Nephron (organoid): Measurements from ENCODE around the gene BCL2L15.

Experiments used
- H3K27ac Mint-ChIP-seq, 3 experiments: 2 replicates each; pipeline ENCODE4 v1.8.0; 2020; ENCODE audit warnings: mixed read lengths in 3 of 3, mild to moderate bottlenecking in 2 of 3, moderate library complexity in 1 of 3
- H3K27me3 Mint-ChIP-seq: 2 replicates; pipeline ENCODE4 v1.8.0; 2021; ENCODE audit warnings: low read depth, mild to moderate bottlenecking, moderate library complexity, mixed read lengths
- H3K36me3 Mint-ChIP-seq: 2 replicates; pipeline ENCODE4 v1.8.0; 2020; ENCODE audit warnings: low read depth, mixed read lengths
- H3K4me1 Mint-ChIP-seq: 2 replicates; pipeline ENCODE4 v1.8.0; 2020; ENCODE audit warnings: mixed read lengths
- H3K4me3 Mint-ChIP-seq, 3 experiments: 2 replicates each; pipeline ENCODE4 v1.8.0; 2020; ENCODE audit warnings: mild to moderate bottlenecking in 3 of 3, mixed read lengths in 3 of 3, moderate library complexity in 2 of 3
- H3K9me3 Mint-ChIP-seq: 2 replicates; pipeline ENCODE4 v1.8.0; 2020; ENCODE audit warnings: mixed read lengths
- TF ChIP-seq, protein P1 (sequence below), 3 experiments: fragments of 200-600 bp; sonication (generic); IDR thresholded peaks; one replicate each; pipeline ENCODE4 v1.5.0; 2021; ENCODE audit warnings: antibody characterized with exemption in 3 of 3; ENCODE audit not compliant: unreplicated experiment in 3 of 3

Gene BCL2L15

DNA sequence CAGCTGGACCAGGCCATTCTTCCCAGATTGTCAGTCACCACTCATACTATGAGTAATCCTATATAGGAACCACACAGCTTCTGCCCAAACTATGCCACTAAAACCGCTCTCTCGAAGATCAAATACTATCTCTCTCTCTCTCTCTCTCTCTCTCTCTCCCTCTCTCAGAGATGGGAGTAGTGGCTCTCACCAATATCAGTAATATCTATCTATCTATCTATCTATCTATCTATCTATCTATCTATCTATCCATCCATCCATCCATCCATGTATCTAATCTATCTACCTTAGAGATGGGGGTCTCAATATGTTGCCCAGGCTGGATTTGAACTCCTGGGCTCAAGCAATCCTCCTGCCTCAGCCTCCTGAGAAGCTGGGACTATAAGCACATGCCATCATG lies 37.1 kb upstream of the BCL2L15 start:
- TF ChIP-seq, protein P1, sequence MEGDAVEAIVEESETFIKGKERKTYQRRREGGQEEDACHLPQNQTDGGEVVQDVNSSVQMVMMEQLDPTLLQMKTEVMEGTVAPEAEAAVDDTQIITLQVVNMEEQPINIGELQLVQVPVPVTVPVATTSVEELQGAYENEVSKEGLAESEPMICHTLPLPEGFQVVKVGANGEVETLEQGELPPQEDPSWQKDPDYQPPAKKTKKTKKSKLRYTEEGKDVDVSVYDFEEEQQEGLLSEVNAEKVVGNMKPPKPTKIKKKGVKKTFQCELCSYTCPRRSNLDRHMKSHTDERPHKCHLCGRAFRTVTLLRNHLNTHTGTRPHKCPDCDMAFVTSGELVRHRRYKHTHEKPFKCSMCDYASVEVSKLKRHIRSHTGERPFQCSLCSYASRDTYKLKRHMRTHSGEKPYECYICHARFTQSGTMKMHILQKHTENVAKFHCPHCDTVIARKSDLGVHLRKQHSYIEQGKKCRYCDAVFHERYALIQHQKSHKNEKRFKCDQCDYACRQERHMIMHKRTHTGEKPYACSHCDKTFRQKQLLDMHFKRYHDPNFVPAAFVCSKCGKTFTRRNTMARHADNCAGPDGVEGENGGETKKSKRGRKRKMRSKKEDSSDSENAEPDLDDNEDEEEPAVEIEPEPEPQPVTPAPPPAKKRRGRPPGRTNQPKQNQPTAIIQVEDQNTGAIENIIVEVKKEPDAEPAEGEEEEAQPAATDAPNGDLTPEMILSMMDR (IDR thresholded peaks at IDR 0.05; ENCODE audit: unreplicated experiment in 3 of 3) = no peak
- H3K4me3 Mint-ChIP-seq = no peak overlapping the region
- peaks cover 16% of the 10 kb centered on the region for H3K4me1 Mint-ChIP-seq
- H3K36me3 Mint-ChIP-seq = no peaks in the 10 kb centered on the region
- H3K27me3 Mint-ChIP-seq = peaks cover 17% of the 10 kb centered on the region
- no peak overlapping the region for H3K27ac Mint-ChIP-seq
- H3K9me3 Mint-ChIP-seq = no peaks in the 10 kb centered on the region

DNA sequence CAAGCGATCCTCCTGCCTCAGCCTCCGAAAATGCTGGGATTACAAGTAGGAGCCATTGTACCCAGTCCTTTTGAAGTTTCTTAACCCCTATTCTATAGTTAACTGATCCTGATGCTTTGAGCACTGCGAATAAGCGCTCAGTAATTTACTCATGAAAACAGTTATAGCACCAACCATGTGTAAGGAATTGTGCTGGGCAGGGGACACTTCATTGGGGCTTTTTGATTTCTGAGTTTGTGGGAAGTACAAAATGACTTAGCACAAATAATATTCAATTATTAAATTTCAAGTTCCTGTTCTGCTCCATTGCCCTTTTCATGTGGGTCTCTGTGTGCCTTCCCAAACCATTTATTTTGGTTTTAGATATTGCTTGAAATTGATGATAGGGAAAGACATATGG lies 35.6 kb upstream of the BCL2L15 start:
- Mint-ChIP-seq H3K27me3 (peaks cover 17% of the 10 kb centered on the region), H3K27ac (no peak overlapping the region), H3K4me3 (no peak overlapping the region), H3K4me1 (peaks cover 5% of the 10 kb centered on the region), H3K9me3 (no peaks in the 10 kb centered on the region), H3K36me3 (no peaks in the 10 kb centered on the region)
- TF ChIP-seq, protein P1 (IDR thresholded peaks at IDR 0.05; ENCODE audit: unreplicated experiment in 3 of 3) = no peak

DNA sequence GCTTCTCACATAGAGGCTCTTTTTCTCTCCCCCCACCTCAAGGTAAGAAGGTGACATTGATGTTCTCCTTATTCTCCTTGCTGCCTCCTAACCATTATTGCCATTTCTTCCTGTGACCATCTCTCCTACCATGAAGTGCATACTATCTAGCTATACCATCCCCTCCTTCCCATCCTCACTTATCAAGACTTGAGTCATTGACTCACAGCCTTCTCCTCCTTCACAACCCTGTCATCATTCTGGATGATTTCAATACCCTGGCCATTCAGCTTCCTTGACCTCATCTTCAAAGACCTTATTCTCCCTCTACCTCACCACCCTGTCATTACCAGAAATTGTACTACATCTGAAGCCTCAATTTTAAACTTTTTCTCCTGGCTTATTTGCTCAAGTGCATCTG lies 30.9 kb upstream of the BCL2L15 start:
- TF ChIP-seq, protein P1 (IDR thresholded peaks at IDR 0.05; ENCODE audit: unreplicated experiment in 3 of 3) = no peak
- Mint-ChIP-seq H3K4me3 (no peak overlapping the region), H3K36me3 (no peaks in the 10 kb centered on the region), H3K27ac (no peak overlapping the region), H3K27me3 (peaks cover 3% of the 10 kb centered on the region), H3K4me1 (peaks cover 6% of the 10 kb centered on the region), H3K9me3 (no peaks in the 10 kb centered on the region)

DNA sequence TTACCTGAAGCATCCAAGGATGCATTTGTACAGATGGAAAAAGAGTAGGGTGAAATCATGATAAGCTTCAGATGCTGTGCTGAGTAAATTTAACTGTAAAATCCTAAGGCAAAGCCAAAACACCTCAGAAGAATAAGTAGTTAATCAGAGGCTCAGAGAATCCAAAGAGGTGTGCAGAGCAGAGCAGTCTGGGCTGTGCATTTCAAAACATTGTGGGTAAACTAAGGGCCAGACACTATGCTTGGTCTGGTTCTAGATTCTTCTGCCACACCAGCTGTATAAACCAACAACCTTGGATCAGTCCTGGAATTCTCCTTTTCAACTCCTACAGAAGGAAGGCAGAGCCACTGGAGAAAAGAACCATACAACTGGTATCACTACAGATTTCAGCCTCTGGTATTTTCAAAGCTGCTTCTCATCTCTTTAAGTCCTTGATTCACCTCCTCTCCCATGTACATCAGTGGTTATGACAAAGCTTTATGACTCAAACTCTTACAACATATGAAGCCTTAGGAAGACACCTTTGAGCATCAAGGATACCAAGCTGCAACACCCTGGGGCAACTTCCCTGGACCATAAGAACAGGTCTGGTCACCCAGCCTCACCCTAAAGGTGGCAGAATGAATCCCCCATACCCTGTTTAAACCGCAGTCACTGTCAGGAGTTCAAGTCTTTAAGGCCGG lies 30.2 kb upstream of the BCL2L15 start:
- TF ChIP-seq, protein P1 (IDR thresholded peaks at IDR 0.05; ENCODE audit: unreplicated experiment in 3 of 3) = no peak
- H3K4me1 Mint-ChIP-seq = peaks cover 13% of the 10 kb centered on the region

DNA sequence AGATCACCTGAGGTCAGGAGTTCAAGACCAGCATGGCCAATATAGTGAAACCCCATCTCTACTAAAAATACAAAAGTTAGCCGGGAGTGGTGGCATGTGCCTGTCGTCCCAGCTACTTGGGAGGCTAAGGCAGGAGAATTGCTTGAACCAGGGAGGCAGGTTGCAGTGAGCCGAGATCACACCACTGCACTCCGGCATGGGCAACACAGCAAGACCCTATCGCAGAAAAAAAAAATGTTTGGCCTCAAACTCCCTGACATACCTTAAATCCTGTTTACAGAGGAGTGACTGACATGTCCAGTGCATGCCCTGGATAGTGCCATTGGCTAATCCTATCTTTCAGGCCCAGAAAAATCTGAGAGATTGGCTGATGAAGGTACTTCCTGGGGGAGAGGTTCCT lies 29.6 kb upstream of the BCL2L15 start:
- TF ChIP-seq, protein P1 (IDR thresholded peaks at IDR 0.05; ENCODE audit: unreplicated experiment in 3 of 3) = no peak
- H3K27ac Mint-ChIP-seq = no peak overlapping the region
- H3K36me3 Mint-ChIP-seq = no peaks in the 10 kb centered on the region
- H3K9me3 Mint-ChIP-seq = no peaks in the 10 kb centered on the region
- peaks cover 16% of the 10 kb centered on the region for H3K4me1 Mint-ChIP-seq
- H3K27me3 Mint-ChIP-seq = peaks cover 3% of the 10 kb centered on the region
- H3K4me3 Mint-ChIP-seq = no peak overlapping the region

More for the DNA sequence above, 30.2 kb upstream of the BCL2L15 start:
- H3K27me3 Mint-ChIP-seq = peaks cover 3% of the 10 kb centered on the region
- H3K36me3 Mint-ChIP-seq = no peaks in the 10 kb centered on the region
- H3K9me3 Mint-ChIP-seq = no peaks in the 10 kb centered on the region
- no peak overlapping the region for H3K4me3 Mint-ChIP-seq
- no peak overlapping the region for H3K27ac Mint-ChIP-seq
